ENCODE data around the gene CHAT.

GRCh38 chr10:49644035-49644646, 30.3 kb downstream of the CHAT start:
- no peak for TF ChIP-seq EZH2 (IDR thresholded peaks at IDR 0.05)
- TF ChIP-seq CTCF (IDR thresholded peaks at IDR 0.05), result no peak
- TF ChIP-seq EZH2phosphoT487 (IDR thresholded peaks at IDR 0.05), result no peak
